Mesenchymal stem cell (in vitro differentiated cells and primary cell): ENCODE measurements around the gene MORN4.
"Not testable (repeated sequence)": the region's sequence is repeated elsewhere in the genome, so short reads cannot be mapped to it uniquely, and the experiment has no call there.

ENCODE experiments used
- DNase-seq: peaks from one replicate; pipeline ENCODE4 v3.0.0-alpha.2; 2013
- H2AFZ ChIP-seq: one replicate; pipeline ENCODE4 v1.6.1; 2013; ENCODE audit warnings: low read depth, mild to moderate bottlenecking, control low read depth, inconsistent platforms, low read length, moderate library complexity
- H2AK5ac ChIP-seq: 2 replicates; pipeline ENCODE4 v1.6.1; 2013; ENCODE audit warnings: low read length, moderate library complexity, mild to moderate bottlenecking, inconsistent platforms; ENCODE audit not compliant: severe bottlenecking
- H2BK120ac ChIP-seq: one replicate; pipeline ENCODE4 v1.6.1; 2013; ENCODE audit warnings: low read depth, mild to moderate bottlenecking, inconsistent platforms, low read length, moderate library complexity
- H2BK12ac ChIP-seq, 2 experiments: one replicate each; pipeline ENCODE4 v1.6.1; 2013; ENCODE audit warnings: inconsistent platforms in 2 of 2, low read length in 2 of 2, mild to moderate bottlenecking in 2 of 2, moderate library complexity in 2 of 2, control low read depth in 1 of 2
- H2BK15ac ChIP-seq: one replicate; pipeline ENCODE4 v1.6.1; 2013; ENCODE audit warnings: mild to moderate bottlenecking, low read depth, inconsistent platforms; ENCODE audit not compliant: poor library complexity, severe bottlenecking
- H2BK5ac ChIP-seq: 2 replicates; pipeline ENCODE4 v1.6.1; 2013; ENCODE audit warnings: low read depth, mild to moderate bottlenecking, low read length, control low read depth, inconsistent platforms; ENCODE audit not compliant: poor library complexity, severe bottlenecking
- H3K14ac ChIP-seq, 2 experiments: one replicate each; pipeline ENCODE4 v1.6.1; 2013; ENCODE audit warnings: inconsistent platforms in 2 of 2, low read length in 2 of 2, control low read depth in 1 of 2, mild to moderate bottlenecking in 1 of 2, moderate library complexity in 1 of 2
- H3K18ac ChIP-seq, 2 experiments: one replicate each; pipeline ENCODE4 v1.6.1; 2013; ENCODE audit warnings: inconsistent platforms in 2 of 2, low read length in 2 of 2, control low read depth in 1 of 2, low read depth in 1 of 2, mild to moderate bottlenecking in 1 of 2
- H3K23ac ChIP-seq, 2 experiments: one replicate each; pipeline ENCODE4 v1.6.1; 2013; ENCODE audit warnings: inconsistent platforms in 2 of 2, low read length in 2 of 2, mild to moderate bottlenecking in 2 of 2, moderate library complexity in 2 of 2, control low read depth in 1 of 2
- H3K27ac ChIP-seq: 2 replicates; pipeline ENCODE4 v1.5.1; 2013; ENCODE audit warnings: mild to moderate bottlenecking, moderate library complexity, low read length, control low read depth, inconsistent platforms; ENCODE audit not compliant: poor library complexity, severe bottlenecking
- H3K27me3 ChIP-seq, 2 experiments: 2 replicates each; pipeline versions ENCODE4 v1.6.1 to v1.7.0; 2013; ENCODE audit warnings: low read length in 2 of 2, mild to moderate bottlenecking in 2 of 2, moderate library complexity in 2 of 2, control low read depth in 1 of 2, inconsistent platforms in 1 of 2; ENCODE audit not compliant: control insufficient read depth in 1 of 2, insufficient read depth in 1 of 2
- H3K36me3 ChIP-seq, 2 experiments: 2 replicates each; pipeline versions ENCODE4 v1.6.1 to v1.7.0; 2013; ENCODE audit warnings: low read length in 2 of 2, control low read depth in 1 of 2, inconsistent platforms in 1 of 2, low read depth in 1 of 2, mild to moderate bottlenecking in 1 of 2; ENCODE audit not compliant: insufficient read depth in 2 of 2, control insufficient read depth in 1 of 2
- H3K4ac ChIP-seq, 2 experiments: one replicate each; pipeline ENCODE4 v1.6.1; 2013; ENCODE audit warnings: inconsistent platforms in 2 of 2, low read length in 2 of 2, mild to moderate bottlenecking in 2 of 2, moderate library complexity in 2 of 2, control low read depth in 1 of 2, low read depth in 1 of 2
- H3K4me1 ChIP-seq: 2 replicates; pipeline ENCODE4 v1.6.1; 2013; ENCODE audit warnings: low read depth, low read length, control low read depth; ENCODE audit not compliant: control insufficient read depth, insufficient read depth
- H3K4me2 ChIP-seq: 2 replicates; pipeline ENCODE4 v1.6.1; 2013; ENCODE audit warnings: low read length, mild to moderate bottlenecking, inconsistent platforms; ENCODE audit not compliant: poor library complexity, severe bottlenecking
- H3K4me3 ChIP-seq, 2 experiments: 2 replicates each; pipeline versions ENCODE4 v1.5.1 to v1.7.0; 2013; ENCODE audit warnings: low read length in 2 of 2, mild to moderate bottlenecking in 2 of 2, control low read depth in 1 of 2, low read depth in 1 of 2; ENCODE audit not compliant: insufficient read depth in 1 of 2
- H3K79me1 ChIP-seq: replicated peaks from 2 replicates; pipeline ENCODE4 v1.6.1; 2013; ENCODE audit warnings: mild to moderate bottlenecking, control low read depth, low read length, inconsistent platforms; ENCODE audit not compliant: poor library complexity, severe bottlenecking
- H3K9ac ChIP-seq: 2 replicates; pipeline ENCODE4 v1.7.0; 2013; ENCODE audit warnings: mild to moderate bottlenecking, low read length, moderate library complexity
- H3K9me3 ChIP-seq: 2 replicates; pipeline ENCODE4 v1.7.0; 2013; ENCODE audit warnings: mild to moderate bottlenecking, low read length; ENCODE audit not compliant: control insufficient read depth
- H4K8ac ChIP-seq: one replicate; pipeline ENCODE4 v1.6.1; 2013; ENCODE audit warnings: inconsistent platforms, mild to moderate bottlenecking, low read length, moderate library complexity
- H4K91ac ChIP-seq: one replicate; pipeline ENCODE4 v1.6.1; 2013; ENCODE audit warnings: mild to moderate bottlenecking, low read length, inconsistent platforms
- WGBS: methylation state at CpG from one replicate; pipeline ENCODE4 v1.1.7; 2013; ENCODE audit warnings: mixed read lengths; 5-methylcytosine and 5-hydroxymethylcytosine counted together

Gene MORN4

DNA sequence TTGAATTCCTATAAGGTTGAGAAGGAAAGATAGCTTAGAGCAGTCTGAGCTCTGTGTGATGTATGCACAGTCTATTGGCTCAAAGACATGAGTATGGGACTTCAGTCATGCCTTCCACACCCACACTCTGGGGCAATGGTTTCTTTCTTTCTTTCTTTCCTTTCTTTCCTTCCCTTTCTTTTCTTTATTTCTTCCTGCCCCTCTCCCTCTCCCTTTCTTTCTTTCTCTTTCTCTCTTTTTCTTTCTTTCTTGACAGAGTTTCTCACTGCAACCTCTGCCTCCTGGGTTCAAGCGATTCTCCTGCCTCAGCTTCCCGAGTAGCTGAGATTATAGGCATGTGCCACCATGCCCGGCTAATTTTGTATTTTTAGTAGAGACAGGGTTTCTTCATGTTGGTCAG lies 5.8 kb upstream of the MORN4 start:
- not testable (repeated sequence) for H2BK12ac ChIP-seq, H3K4me2 ChIP-seq, H3K4me1 ChIP-seq, H3K14ac ChIP-seq, H3K23ac ChIP-seq, H3K9ac ChIP-seq, H2AK5ac ChIP-seq, H3K4ac ChIP-seq, H3K27ac ChIP-seq, H3K36me3 ChIP-seq, H2BK120ac ChIP-seq, H3K9me3 ChIP-seq, H4K91ac ChIP-seq, H4K8ac ChIP-seq, DNase-seq, H3K79me1 ChIP-seq, H2AFZ ChIP-seq, H3K4me3 ChIP-seq, H3K27me3 ChIP-seq, H2BK5ac ChIP-seq, H2BK15ac ChIP-seq, H3K18ac ChIP-seq
- 98% methylated on average over 3 of the region's 3 CpGs for WGBS

DNA sequence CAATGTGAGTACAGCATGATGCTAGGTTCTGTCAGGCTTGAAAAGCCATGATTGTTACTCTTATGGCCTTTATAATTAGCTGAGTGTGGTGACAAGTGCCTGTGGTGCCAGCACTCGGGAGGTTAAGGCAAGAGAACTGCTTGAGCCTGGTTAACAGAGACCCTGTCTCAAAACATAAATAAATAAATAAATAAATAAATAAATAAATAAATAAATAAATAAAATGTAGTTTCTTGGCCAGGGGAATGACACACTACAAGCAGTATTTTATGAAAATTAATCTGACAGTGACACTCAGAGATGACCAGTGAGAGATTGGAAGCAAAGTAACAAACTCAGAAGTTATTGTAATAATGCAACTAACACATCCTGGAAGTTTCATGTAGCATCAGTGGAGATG lies 2.3 kb upstream of the MORN4 start:
- no peak overlapping the region for H3K14ac ChIP-seq
- no peak overlapping the region for H3K18ac ChIP-seq
- H2AK5ac ChIP-seq = no peak overlapping the region
- no peaks in the 10 kb centered on the region for H3K9me3 ChIP-seq
- peaks cover 10% of the 10 kb centered on the region for H3K79me1 ChIP-seq
- no peak overlapping the region for H3K4ac ChIP-seq
- no peak overlapping the region for H2BK120ac ChIP-seq
- H3K4me2 ChIP-seq = no peak overlapping the region
- H3K27ac ChIP-seq = no peak overlapping the region
- H3K4me1 ChIP-seq = peaks cover 2% of the 10 kb centered on the region
- no peak overlapping the region for H4K8ac ChIP-seq
- DNase-seq = no peak
- no peak overlapping the region for H3K4me3 ChIP-seq
- no peak overlapping the region for H2BK5ac ChIP-seq
- H3K27me3 ChIP-seq = no peaks in the 10 kb centered on the region
- H3K9ac ChIP-seq = no peak overlapping the region
- H2BK15ac ChIP-seq = no peak overlapping the region
- H2BK12ac ChIP-seq = no peak overlapping the region
- no peaks in the 10 kb centered on the region for H3K36me3 ChIP-seq
- no peak overlapping the region for H2AFZ ChIP-seq
- WGBS = no CpG with 5 or more reads among the region's 1 CpG
- no peak overlapping the region for H3K23ac ChIP-seq
- H4K91ac ChIP-seq = no peak overlapping the region

GRCh38 chr10:97633921-97634320 lies 621 bp upstream of the MORN4 start:
- Histone ChIP-seq H4K91ac (no peak overlapping the region), H3K4me1 (peaks cover 3% of the 10 kb centered on the region), H4K8ac (peak overlapping the region; percentile 95), H3K4ac (peak overlapping the region in 1 of 2 experiments; percentile 21), H3K4me3 (peak overlapping the region in 1 of 2 experiments; percentile 95), H3K14ac (no peak overlapping the region), H2BK120ac (no peak overlapping the region), H3K79me1 (peaks cover 10% of the 10 kb centered on the region), H3K4me2 (no peak overlapping the region), H3K9ac (peak overlapping the region; percentile 89), H3K36me3 (no peaks in the 10 kb centered on the region), H3K18ac (no peak overlapping the region), H2BK15ac (no peak overlapping the region), H3K27ac (no peak overlapping the region), H3K9me3 (no peaks in the 10 kb centered on the region), H2BK12ac (no peak overlapping the region), H2BK5ac (no peak overlapping the region), H2AFZ (peak overlapping the region; percentile 43), H2AK5ac (no peak overlapping the region), H3K23ac (no peak overlapping the region), H3K27me3 (no peaks in the 10 kb centered on the region)
- DNase-seq = no peak
- WGBS = 96% methylated on average over 8 of the region's 8 CpGs

DNA sequence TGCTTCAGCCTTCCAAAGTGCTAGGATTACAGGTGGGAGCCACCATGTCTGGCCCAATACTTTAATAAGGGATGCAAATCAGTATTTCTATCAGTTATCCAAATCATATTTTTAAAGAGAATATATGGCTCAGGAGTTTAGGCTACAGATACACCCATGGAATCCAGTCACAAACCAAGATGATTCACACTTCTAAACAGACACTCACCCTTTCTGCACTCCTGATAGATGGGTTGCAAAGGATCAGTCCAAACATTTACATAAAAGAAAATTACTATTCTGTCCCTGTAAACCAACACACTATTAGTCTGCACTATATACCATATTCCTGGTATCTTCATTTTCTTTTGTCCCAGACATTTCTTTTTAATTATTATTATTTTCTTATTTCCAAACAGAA lies 2.2 kb downstream of the MORN4 start:
- Histone ChIP-seq H3K9me3 (no peaks in the 10 kb centered on the region), H2AK5ac (no peak overlapping the region), H3K23ac (no peak overlapping the region), H3K14ac (no peak overlapping the region), H3K27me3 (no peaks in the 10 kb centered on the region), H3K4ac (no peak overlapping the region), H3K4me2 (no peak overlapping the region), H2AFZ (no peak overlapping the region), H2BK15ac (no peak overlapping the region), H3K9ac (no peak overlapping the region), H3K36me3 (no peaks in the 10 kb centered on the region), H3K27ac (no peak overlapping the region), H3K18ac (no peak overlapping the region), H3K4me1 (peaks cover 3% of the 10 kb centered on the region), H2BK120ac (no peak overlapping the region), H2BK5ac (no peak overlapping the region), H4K8ac (no peak overlapping the region), H3K79me1 (peaks cover 10% of the 10 kb centered on the region), H3K4me3 (no peak overlapping the region), H2BK12ac (no peak overlapping the region), H4K91ac (no peak overlapping the region)
- DNase-seq = peak; percentile 39
